ENCODE measurements around the gene PLOD3. TPM values are rescaled to one million over a fixed set of nuclear protein-coding genes. Genes with fewer than 3 reads are reported as not detected.

Gene PLOD3
- total and polyA plus RNA-seq, 2 donors (not counting 1 experiment from before 2014, with no cell fraction given) = 40.1 to 47.5 TPM

DNA sequence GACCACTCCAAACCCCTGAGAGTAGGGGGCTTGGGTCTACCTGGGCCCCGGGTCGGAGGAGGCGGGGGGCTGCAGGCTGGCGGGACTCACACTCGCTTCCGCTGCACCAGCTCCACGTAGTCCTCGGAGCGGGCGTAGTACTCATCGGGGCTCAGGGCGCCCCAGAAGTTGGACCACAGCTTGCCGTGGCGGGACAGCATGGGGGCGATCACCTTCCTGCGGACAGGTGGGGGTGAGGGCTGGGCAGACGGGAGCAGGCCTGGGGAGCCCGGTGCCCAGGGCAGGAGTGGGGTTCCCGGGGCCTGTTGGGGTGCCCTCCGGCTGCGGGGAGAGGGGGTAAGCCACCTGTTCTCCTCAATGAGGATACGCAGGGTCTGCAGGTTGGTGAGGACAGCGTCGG is 5.9 kb downstream of the PLOD3 start:
- Histone ChIP-seq H2AFZ (ENCODE audit: insufficient read depth, low read depth, low read length, poor library complexity, severe bottlenecking) (no peak overlapping the region), H3K36me3 (replicated peaks in 1 of 2; ENCODE audit: control extremely low read depth in 1 of 2, control insufficient read depth in 1 of 2, extremely low read depth in 1 of 2, insufficient read depth in 2 of 2, low read length in 1 of 2) (peaks cover 0 to 23% of the 10 kb centered on the region in 2 experiments), H3K79me2 (ENCODE audit: control insufficient read depth, insufficient read depth, low read length) (no peaks in the 10 kb centered on the region), H3K9me3 (ENCODE audit: control extremely low read depth in 1 of 3, control insufficient read depth in 2 of 3, insufficient read depth in 1 of 3, low read length in 2 of 3) (no peaks in the 10 kb centered on the region), H3K9ac (ENCODE audit: low read length) (no peak overlapping the region), H3K27me3 (replicated peaks in 1 of 4; ENCODE audit: control extremely low read depth in 1 of 4, control insufficient read depth in 3 of 4, insufficient read depth in 4 of 4, low read length in 3 of 4) (no peaks in the 10 kb centered on the region), H3K4me1 (ENCODE audit: control insufficient read depth in 2 of 2, insufficient read depth in 2 of 2, low read length in 2 of 2) (peaks cover 3 to 4% of the 10 kb centered on the region in 2 donors), H3K27ac (ENCODE audit: low read length in 2 of 2) (no peak overlapping the region), H3K4me2 (replicated peaks; ENCODE audit: low read depth, low read length, poor library complexity, severe bottlenecking) (no peak overlapping the region), H3K4me3 (ENCODE audit: control extremely low read depth in 1 of 5, extremely low read depth in 1 of 5, insufficient read depth in 1 of 5, low read depth in 2 of 5, low read length in 4 of 5) (no peak overlapping the region), H4K20me1 (ENCODE audit: control insufficient read depth, insufficient read depth, low read length, poor library complexity, severe bottlenecking) (no peaks in the 10 kb centered on the region)
- ChIA-PET POLR2A (no interaction called here), CTCF (interaction anchor here (1.1 kb wide), 1 partner anchor 71 kb away, joined by 4 read pairs; no protein-coding TSS in a partner anchor)
- intact Hi-C loops (cut with micrococcal nuclease) = no loop called here
- no peak for ATAC-seq (ENCODE audit: low read depth)
- Mint-ChIP-seq H3K27me3 (no peaks in the 10 kb centered on the region), H3K4me1 (peaks cover 6% of the 10 kb centered on the region), H3K9me3 (ENCODE audit: insufficient read depth) (no peaks in the 10 kb centered on the region), H3K27ac (no peak overlapping the region), H3K4me3 (no peak overlapping the region)
- TF ChIP-seq EZH2 (IDR thresholded peaks at IDR 0.05; ENCODE audit: borderline replicate concordance, insufficient read depth, low read depth, low read length, poor library complexity, severe bottlenecking) = no peak
- TF ChIP-seq, protein P1, sequence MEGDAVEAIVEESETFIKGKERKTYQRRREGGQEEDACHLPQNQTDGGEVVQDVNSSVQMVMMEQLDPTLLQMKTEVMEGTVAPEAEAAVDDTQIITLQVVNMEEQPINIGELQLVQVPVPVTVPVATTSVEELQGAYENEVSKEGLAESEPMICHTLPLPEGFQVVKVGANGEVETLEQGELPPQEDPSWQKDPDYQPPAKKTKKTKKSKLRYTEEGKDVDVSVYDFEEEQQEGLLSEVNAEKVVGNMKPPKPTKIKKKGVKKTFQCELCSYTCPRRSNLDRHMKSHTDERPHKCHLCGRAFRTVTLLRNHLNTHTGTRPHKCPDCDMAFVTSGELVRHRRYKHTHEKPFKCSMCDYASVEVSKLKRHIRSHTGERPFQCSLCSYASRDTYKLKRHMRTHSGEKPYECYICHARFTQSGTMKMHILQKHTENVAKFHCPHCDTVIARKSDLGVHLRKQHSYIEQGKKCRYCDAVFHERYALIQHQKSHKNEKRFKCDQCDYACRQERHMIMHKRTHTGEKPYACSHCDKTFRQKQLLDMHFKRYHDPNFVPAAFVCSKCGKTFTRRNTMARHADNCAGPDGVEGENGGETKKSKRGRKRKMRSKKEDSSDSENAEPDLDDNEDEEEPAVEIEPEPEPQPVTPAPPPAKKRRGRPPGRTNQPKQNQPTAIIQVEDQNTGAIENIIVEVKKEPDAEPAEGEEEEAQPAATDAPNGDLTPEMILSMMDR (IDR thresholded peaks at IDR 0.05) = no peak
- DNase-seq = no peak
- WGBS (ENCODE audit: insufficient coverage) = 96% methylated on average over 24 of the region's 24 CpGs

- H2AFZ ChIP-seq (ENCODE audit: insufficient read depth, low read depth, low read length, poor library complexity, severe bottlenecking) = no peak overlapping the region
- no peaks in the 10 kb centered on the region for H3K4me1 ChIP-seq (ENCODE audit: control insufficient read depth in 2 of 2, insufficient read depth in 2 of 2, low read length in 2 of 2)
- H3K9me3 ChIP-seq (ENCODE audit: control extremely low read depth in 1 of 3, control insufficient read depth in 2 of 3, insufficient read depth in 1 of 3, low read length in 2 of 3) = no peaks in the 10 kb centered on the region
- H3K79me2 ChIP-seq (ENCODE audit: control insufficient read depth, insufficient read depth, low read length) = no peaks in the 10 kb centered on the region
- ATAC-seq (ENCODE audit: low read depth) = no peak
- WGBS (ENCODE audit: insufficient coverage) = 97% methylated on average over 19 of the region's 19 CpGs
- no peaks in the 10 kb centered on the region for H3K9me3 Mint-ChIP-seq (ENCODE audit: insufficient read depth)
- H3K9ac ChIP-seq (ENCODE audit: low read length) = no peak overlapping the region
- H4K20me1 ChIP-seq (ENCODE audit: control insufficient read depth, insufficient read depth, low read length, poor library complexity, severe bottlenecking) = no peaks in the 10 kb centered on the region
- H3K27ac ChIP-seq (ENCODE audit: low read length in 2 of 2) = no peak overlapping the region
- H3K36me3 ChIP-seq (replicated peaks in 1 of 2; ENCODE audit: control extremely low read depth in 1 of 2, control insufficient read depth in 1 of 2, extremely low read depth in 1 of 2, insufficient read depth in 2 of 2, low read length in 1 of 2) = peaks cover 0 to 21% of the 10 kb centered on the region in 2 experiments
- no peaks in the 10 kb centered on the region for H3K27me3 ChIP-seq (replicated peaks in 1 of 4; ENCODE audit: control extremely low read depth in 1 of 4, control insufficient read depth in 3 of 4, insufficient read depth in 4 of 4, low read length in 3 of 4)
- TF ChIP-seq, protein P1 (IDR thresholded peaks at IDR 0.05) = no peak
- no peak for TF ChIP-seq EZH2 (IDR thresholded peaks at IDR 0.05; ENCODE audit: borderline replicate concordance, insufficient read depth, low read depth, low read length, poor library complexity, severe bottlenecking)
- no peak for DNase-seq
- no peak overlapping the region for H3K4me2 ChIP-seq (replicated peaks; ENCODE audit: low read depth, low read length, poor library complexity, severe bottlenecking)
- no peak overlapping the region for H3K27ac Mint-ChIP-seq
- ChIA-PET CTCF (no interaction called here), POLR2A (no interaction called here)
- H3K4me1 Mint-ChIP-seq = no peaks in the 10 kb centered on the region
- H3K27me3 Mint-ChIP-seq = no peaks in the 10 kb centered on the region
- H3K4me3 ChIP-seq (ENCODE audit: control extremely low read depth in 1 of 5, extremely low read depth in 1 of 5, insufficient read depth in 1 of 5, low read depth in 2 of 5, low read length in 4 of 5) = no peak overlapping the region
- intact Hi-C loops (cut with micrococcal nuclease) = no loop called here
- no peak overlapping the region for H3K4me3 Mint-ChIP-seq
These were observed 7.2 kb downstream of the PLOD3 start for GRCh38 chr7:101210143-101210542.

Measured in B cell (primary cell).